GM19467 (cell line): ENCODE data around the gene TOM1L1.

Source experiments
- ATAC-seq: cut with Tn5 transposase; IDR thresholded peaks from one replicate; pipeline ENCODE4 v1.9.1; 2021; ENCODE audit warnings: mild to moderate bottlenecking, moderate library complexity; ENCODE audit not compliant: unreplicated experiment

The TOM1L1 gene

GRCh38 chr17:54898576-54898975 lies 2.1 kb upstream of the TOM1L1 start:
- no peak for ATAC-seq

GRCh38 chr17:54899201-54899600 lies 1.5 kb upstream of the TOM1L1 start:
- ATAC-seq: no peak

- ATAC-seq: no peak
Observed at GRCh38 chr17:54899721-54900456, 763 bp upstream of the TOM1L1 start.

GRCh38 chr17:54901230-54901822 lies 674 bp downstream of the TOM1L1 start:
- no peak for ATAC-seq

GRCh38 chr17:54902017-54902416 lies 1.4 kb downstream of the TOM1L1 start:
- no peak for ATAC-seq

GRCh38 chr17:54902611-54903010 lies 2.0 kb downstream of the TOM1L1 start:
- no peak for ATAC-seq

GRCh38 chr17:54903375-54903774 lies 2.7 kb downstream of the TOM1L1 start:
- no peak for ATAC-seq

GRCh38 chr17:54906683-54907082 lies 6.0 kb downstream of the TOM1L1 start:
- no peak for ATAC-seq

GRCh38 chr17:54907376-54907775 lies 6.7 kb downstream of the TOM1L1 start:
- no peak for ATAC-seq

GRCh38 chr17:54909766-54910165 lies 9.1 kb downstream of the TOM1L1 start:
- no peak for ATAC-seq

- ATAC-seq: no peak
Observed at GRCh38 chr17:54916721-54917120, 16.1 kb downstream of the TOM1L1 start.

GRCh38 chr17:54919425-54919824 lies 18.8 kb downstream of the TOM1L1 start:
- ATAC-seq: no peak

- ATAC-seq: no peak
Observed at GRCh38 chr17:54920819-54921218, 20.2 kb downstream of the TOM1L1 start.

- no peak for ATAC-seq
Observed at GRCh38 chr17:54924405-54924804, 23.8 kb downstream of the TOM1L1 start.

- no peak for ATAC-seq
Observed at GRCh38 chr17:54927525-54927924, 26.9 kb downstream of the TOM1L1 start.

GRCh38 chr17:54932711-54933110 lies 32.1 kb downstream of the TOM1L1 start:
- ATAC-seq: no peak

GRCh38 chr17:54933921-54934320 lies 33.3 kb downstream of the TOM1L1 start:
- ATAC-seq: no peak

GRCh38 chr17:54935471-54935870 lies 34.8 kb downstream of the TOM1L1 start:
- ATAC-seq: no peak

- no peak for ATAC-seq
Observed at GRCh38 chr17:54937018-54937417, 36.4 kb downstream of the TOM1L1 start.

- ATAC-seq: no peak
Observed at GRCh38 chr17:54937426-54937825, 36.8 kb downstream of the TOM1L1 start.

GRCh38 chr17:54941285-54941684 lies 40.6 kb downstream of the TOM1L1 start:
- ATAC-seq: no peak

- ATAC-seq: no peak
Observed at GRCh38 chr17:54944796-54945195, 44.1 kb downstream of the TOM1L1 start.

- no peak for ATAC-seq
Observed at GRCh38 chr17:54945231-54945630, 44.6 kb downstream of the TOM1L1 start.
